Measurements from ENCODE around the gene SPZ1. TPM values are rescaled to one million over a fixed set of nuclear protein-coding genes. Genes with fewer than 3 reads are reported as not detected.
"Not testable (repeated sequence)": the region's sequence is repeated elsewhere in the genome, so short reads cannot be mapped to it uniquely, and the experiment has no call there.

SPZ1 gene
- total RNA-seq, 6 experiments from 2014 or later = not detected

- Histone ChIP-seq H3K9me3 (no peaks in the 10 kb centered on the region), H3K4me1 (peaks cover 0 to 9% (median 0%) of the 10 kb centered on the region in 4 donors), H3K27ac (no peak overlapping the region), H3K27me3 (no peaks in the 10 kb centered on the region), H3K36me3 (no peaks in the 10 kb centered on the region), H3K4me3 (no peak overlapping the region)
- 49% methylated on average over 4 of the region's 4 CpGs for WGBS (ENCODE audit: insufficient coverage, low coverage, low lambda C conversion rate, missing lambda C conversion rate)
- ATAC-seq = no peak
- no peak for DNase-seq
- TF ChIP-seq CTCF (IDR thresholded peaks at IDR 0.05) (no peak), POLR2A (IDR thresholded peaks at IDR 0.05) (no peak)
- intact Hi-C loops (cut with DNase I) = no loop called here
These were observed 21.4 kb downstream of the SPZ1 start for GRCh38 chr5:80341016-80341775.

DNA sequence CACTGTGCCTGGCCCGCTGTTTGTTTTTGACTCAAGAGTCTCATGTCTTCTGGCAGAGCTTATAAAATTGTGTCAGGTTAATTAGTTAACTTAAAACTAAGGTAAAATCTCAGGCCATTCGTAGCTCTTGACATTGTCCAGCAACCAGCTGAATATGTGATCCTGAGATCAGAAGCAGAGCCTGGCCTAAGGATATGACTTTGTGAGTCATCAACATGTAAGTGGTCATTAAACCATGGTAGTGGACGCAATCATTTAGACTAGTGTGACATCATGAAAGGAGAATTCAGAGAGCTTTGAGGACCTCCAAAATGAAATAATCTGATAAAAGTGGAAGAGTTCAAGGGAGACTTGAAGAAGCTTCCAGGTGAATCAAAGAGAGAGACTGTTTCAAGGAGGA, 23.3 kb downstream of the SPZ1 start:
- 86% methylated on average over 3 of the region's 3 CpGs for WGBS (ENCODE audit: insufficient coverage, low coverage, low lambda C conversion rate, missing lambda C conversion rate)
- TF ChIP-seq CTCF (IDR thresholded peaks at IDR 0.05) = no peak
- TF ChIP-seq POLR2A (IDR thresholded peaks at IDR 0.05) = no peak
- Histone ChIP-seq H3K9me3 (no peaks in the 10 kb centered on the region), H3K36me3 (no peaks in the 10 kb centered on the region), H3K4me3 (no peak overlapping the region), H3K27ac (no peak overlapping the region), H3K27me3 (no peaks in the 10 kb centered on the region), H3K4me1 (peaks cover 0 to 9% (median 0%) of the 10 kb centered on the region in 4 donors)
- ATAC-seq (no peak), DNase-seq (no peak)
- intact Hi-C loops (cut with DNase I) = no loop called here

DNA sequence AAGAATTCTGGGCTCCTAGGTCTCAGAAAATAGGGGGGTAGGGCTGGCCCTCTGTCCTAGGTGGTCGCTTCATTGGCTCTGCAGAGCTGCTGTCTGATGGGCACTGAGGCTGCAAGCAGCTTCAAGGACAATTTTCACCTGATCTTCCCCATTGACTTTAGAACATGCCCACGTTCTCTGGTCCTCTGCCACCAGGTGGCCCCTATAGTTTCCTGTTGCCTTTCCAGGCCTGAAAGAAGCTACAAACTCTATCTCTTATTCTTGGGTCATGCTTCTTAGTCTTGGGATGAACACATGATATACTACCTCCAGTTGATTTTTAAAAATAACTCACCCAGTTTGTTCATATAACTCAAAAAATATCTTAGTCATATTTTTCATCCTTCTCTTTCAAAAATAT, 26.3 kb downstream of the SPZ1 start:
- H3K9me3 ChIP-seq = no peaks in the 10 kb centered on the region
- peak; percentile 58 to 79 (median 64) for ATAC-seq
- WGBS (ENCODE audit: insufficient coverage, low coverage, low lambda C conversion rate, missing lambda C conversion rate) = 0% methylated on average over 1 of the region's 2 CpGs
- TF ChIP-seq POLR2A (IDR thresholded peaks at IDR 0.05) = no peak
- TF ChIP-seq CTCF (IDR thresholded peaks at IDR 0.05) = peak in 3 of 4 donors; percentile 30 to 39 (median 35)
- H3K27me3 ChIP-seq = no peaks in the 10 kb centered on the region
- H3K4me1 ChIP-seq = peaks cover 0 to 9% (median 0%) of the 10 kb centered on the region in 4 donors
- no peak overlapping the region for H3K4me3 ChIP-seq
- intact Hi-C loops (cut with DNase I) = no loop called here
- H3K36me3 ChIP-seq = no peaks in the 10 kb centered on the region
- DNase-seq = no peak
- H3K27ac ChIP-seq = no peak overlapping the region

GRCh38 chr5:80348171-80348570, 28.4 kb downstream of the SPZ1 start:
- intact Hi-C loops (cut with DNase I) = no loop called here
- TF ChIP-seq POLR2A (IDR thresholded peaks at IDR 0.05) (no peak), CTCF (IDR thresholded peaks at IDR 0.05) (no peak)
- Histone ChIP-seq H3K27me3 (no peaks in the 10 kb centered on the region), H3K4me3 (no peak overlapping the region), H3K4me1 (peaks cover 0 to 9% (median 0%) of the 10 kb centered on the region in 4 donors), H3K27ac (no peak overlapping the region), H3K9me3 (no peaks in the 10 kb centered on the region), H3K36me3 (no peaks in the 10 kb centered on the region)
- DNase-seq (no peak), ATAC-seq (no peak)
- no CpG with 5 or more reads among the region's 1 CpG for WGBS (ENCODE audit: insufficient coverage, low coverage, low lambda C conversion rate, missing lambda C conversion rate)

DNA sequence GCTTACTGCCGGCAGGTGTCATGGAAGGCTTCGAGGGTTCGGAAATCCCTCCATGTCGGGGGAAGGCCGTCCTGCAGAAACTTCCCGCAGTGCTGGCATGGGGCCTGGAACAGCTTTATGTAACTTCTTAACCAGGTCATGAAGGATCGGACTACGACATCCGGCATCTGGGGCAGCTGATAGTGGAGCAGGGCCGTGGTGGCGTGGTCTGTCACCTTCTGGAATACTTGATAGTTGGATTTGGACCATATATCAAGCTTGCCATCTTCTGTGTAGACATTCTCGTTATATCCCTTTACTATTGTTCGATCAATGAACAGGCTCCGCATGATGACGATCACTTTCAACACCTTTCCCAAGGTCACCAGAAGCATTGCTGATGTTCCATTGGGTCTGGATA, 31.2 kb downstream of the SPZ1 start:
- H3K36me3 ChIP-seq; H3K27me3 ChIP-seq; H3K4me3 ChIP-seq; H3K27ac ChIP-seq; ATAC-seq; DNase-seq; H3K4me1 ChIP-seq; H3K9me3 ChIP-seq; intact Hi-C loops (cut with DNase I): not testable (repeated sequence)
- WGBS (ENCODE audit: insufficient coverage, low coverage, low lambda C conversion rate, missing lambda C conversion rate) = 100% methylated on average over 4 of the region's 15 CpGs
